T follicular helper cell (primary cell): Measurements from ENCODE around the gene SEC23IP.

Experiments used
- DNase-seq: peaks from one replicate; pipeline ENCODE4 v3.0.0-alpha.2; 2020; ENCODE audit warnings: low read depth

Gene SEC23IP

GRCh38 chr10:119940487-119940886, 48.0 kb downstream of the SEC23IP start:
- no peak for DNase-seq

GRCh38 chr10:119942973-119943372, 50.4 kb downstream of the SEC23IP start:
- DNase-seq, result no peak

- DNase-seq, result no peak
Observed at GRCh38 chr10:119945805-119946204, 53.3 kb downstream of the SEC23IP start.

GRCh38 chr10:119947300-119947699, 54.8 kb downstream of the SEC23IP start:
- no peak for DNase-seq

GRCh38 chr10:119957451-119957850, 64.9 kb downstream of the SEC23IP start:
- no peak for DNase-seq

GRCh38 chr10:119962837-119963236, 70.3 kb downstream of the SEC23IP start:
- no peak for DNase-seq

- DNase-seq, result no peak
Observed at GRCh38 chr10:119967066-119967465, 74.5 kb downstream of the SEC23IP start.

GRCh38 chr10:119969609-119970008, 77.1 kb downstream of the SEC23IP start:
- DNase-seq, result no peak

- no peak for DNase-seq
Observed at GRCh38 chr10:119970107-119970506, 77.6 kb downstream of the SEC23IP start.

GRCh38 chr10:119970963-119971362, 78.4 kb downstream of the SEC23IP start:
- DNase-seq, result no peak

- no peak for DNase-seq
Observed at GRCh38 chr10:119973281-119973680, 80.8 kb downstream of the SEC23IP start.

- no peak for DNase-seq
Observed at GRCh38 chr10:119976421-119976820, 83.9 kb downstream of the SEC23IP start.

- no peak for DNase-seq
Observed at GRCh38 chr10:119980956-119981750, 88.6 kb downstream of the SEC23IP start.

GRCh38 chr10:119981826-119982225, 89.3 kb downstream of the SEC23IP start:
- DNase-seq, result no peak

- no peak for DNase-seq
Observed at GRCh38 chr10:119988333-119988732, 95.8 kb downstream of the SEC23IP start.

- no peak for DNase-seq
Observed at GRCh38 chr10:119989966-119990365, 97.4 kb downstream of the SEC23IP start.

GRCh38 chr10:119991066-119991465, 98.5 kb downstream of the SEC23IP start:
- DNase-seq, result no peak

GRCh38 chr10:119991816-119992215, 99.3 kb downstream of the SEC23IP start:
- DNase-seq, result no peak
